ENCODE results near the gene CAMTA1.

- TF ChIP-seq CTCF (IDR thresholded peaks at IDR 0.05; ENCODE audit: low read length): no peak
- TF ChIP-seq EZH2phosphoT487 (IDR thresholded peaks at IDR 0.05; ENCODE audit: low read length): no peak
- no peak for TF ChIP-seq EZH2 (optimal IDR thresholded peaks at IDR 0.05; ENCODE audit: low read depth, low read length)
Observed at GRCh38 chr1:7333094-7333493, 547.8 kb downstream of the CAMTA1 start.
